ENCODE data around the gene PARP2. TPM values are rescaled to one million over a fixed set of nuclear protein-coding genes. Genes with fewer than 3 reads are reported as not detected.

Gene PARP2, protein sequence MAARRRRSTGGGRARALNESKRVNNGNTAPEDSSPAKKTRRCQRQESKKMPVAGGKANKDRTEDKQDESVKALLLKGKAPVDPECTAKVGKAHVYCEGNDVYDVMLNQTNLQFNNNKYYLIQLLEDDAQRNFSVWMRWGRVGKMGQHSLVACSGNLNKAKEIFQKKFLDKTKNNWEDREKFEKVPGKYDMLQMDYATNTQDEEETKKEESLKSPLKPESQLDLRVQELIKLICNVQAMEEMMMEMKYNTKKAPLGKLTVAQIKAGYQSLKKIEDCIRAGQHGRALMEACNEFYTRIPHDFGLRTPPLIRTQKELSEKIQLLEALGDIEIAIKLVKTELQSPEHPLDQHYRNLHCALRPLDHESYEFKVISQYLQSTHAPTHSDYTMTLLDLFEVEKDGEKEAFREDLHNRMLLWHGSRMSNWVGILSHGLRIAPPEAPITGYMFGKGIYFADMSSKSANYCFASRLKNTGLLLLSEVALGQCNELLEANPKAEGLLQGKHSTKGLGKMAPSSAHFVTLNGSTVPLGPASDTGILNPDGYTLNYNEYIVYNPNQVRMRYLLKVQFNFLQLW
- total RNA-seq (10 to 100 TPM; 20.3 to 25.0 TPM), polyA plus RNA-seq (10 to 100 TPM; 13.1 to 13.6 TPM)

- H3K36me3 ChIP-seq (ENCODE audit: insufficient read depth, low read length): no peaks in the 10 kb centered on the region
- ChIA-PET CTCF (ENCODE audit: partially characterized antibody) (interaction anchor here (0.7 to 9.5 kb wide), 14 partner anchors 10 to 642 kb away, joined by 3 to 124 read pairs (median 8); partner anchors contain the start of genes CCNB1IP1, PIP4P1, PNP and TEP1), POLR2A (ENCODE audit: partially characterized antibody) (interaction anchor here (0.6 to 4.2 kb wide), 33 partner anchors 11 to 1168 kb away, joined by 3 to 70 read pairs (median 5); partner anchors contain the start of genes APEX1, CCNB1IP1, CHD8 and METTL3)
- H3K4me1 Mint-ChIP-seq: peaks cover 5 to 27% (median 10%) of the 10 kb centered on the region in 4 donors
- peak within 1 kb of the TSS; percentile 97 to 100 (median 98) for H3K27ac Mint-ChIP-seq
- peak within 1 kb of the TSS; percentile 67 to 71 for H3K4me3 ChIP-seq (ENCODE audit: low read length in 2 of 2)
- H3K9me3 Mint-ChIP-seq: peaks cover 0 to 5% (median 0%) of the 10 kb centered on the region in 8 donors
- peaks cover 0 to 33% of the 10 kb centered on the region in 2 donors for H3K36me3 Mint-ChIP-seq
- no peaks in the 10 kb centered on the region for H3K27me3 Mint-ChIP-seq
- H3K9me3 ChIP-seq (ENCODE audit: control insufficient read depth in 1 of 2, low read length in 2 of 2): no peaks in the 10 kb centered on the region
- intact Hi-C loops (cut with micrococcal nuclease): loop anchor here (1.0 to 2.0 kb wide), 9 partner anchors 10 to 760 kb away; partner anchors contain the start of genes CCNB1IP1, OSGEP, PIP4P1 and TEP1
- H3K27me3 ChIP-seq (ENCODE audit: insufficient read depth, low read length): no peaks in the 10 kb centered on the region
- H3K4me1 ChIP-seq (ENCODE audit: insufficient read depth, low read length): peaks cover 7% of the 10 kb centered on the region
- peak; percentile 93 to 96 (median 93) for DNase-seq
- H3K4me3 Mint-ChIP-seq: peak within 1 kb of the TSS; percentile 92 to 99 (median 98)
- H3K27ac ChIP-seq (ENCODE audit: low read depth, low read length): peak within 1 kb of the TSS; percentile 94
Observed at GRCh38 chr14:20343092-20343861, at the start of gene PARP2. TSS of gene PARP2 (plus strand) at chr14:20343635. CDS start at chr14:20343642, 7 bp downstream.

- no peaks in the 10 kb centered on the region for H3K27me3 Mint-ChIP-seq
- H3K27ac Mint-ChIP-seq: peak overlapping the region in 3 of 7 donors; percentile 27 to 74 (median 50)
- H3K27me3 ChIP-seq (ENCODE audit: insufficient read depth, low read length): no peaks in the 10 kb centered on the region
- no peak overlapping the region for H3K4me3 ChIP-seq (ENCODE audit: low read length in 2 of 2)
- H3K9me3 ChIP-seq (ENCODE audit: control insufficient read depth in 1 of 2, low read length in 2 of 2): no peaks in the 10 kb centered on the region
- intact Hi-C loops (cut with micrococcal nuclease): no loop called here
- H3K9me3 Mint-ChIP-seq: no peaks in the 10 kb centered on the region
- H3K27ac ChIP-seq (ENCODE audit: low read depth, low read length): no peak overlapping the region
- H3K4me1 ChIP-seq (ENCODE audit: insufficient read depth, low read length): no peaks in the 10 kb centered on the region
- CTCF ChIA-PET (ENCODE audit: partially characterized antibody): interaction anchor here (1.6 kb wide), 1 partner anchor 12 kb away, joined by 4 read pairs; the partner anchor contains the start of gene TTC5
- peaks cover 52% of the 10 kb centered on the region for H3K36me3 ChIP-seq (ENCODE audit: insufficient read depth, low read length)
- POLR2A ChIA-PET (ENCODE audit: partially characterized antibody): no interaction called here
- H3K4me3 Mint-ChIP-seq: no peak overlapping the region
- DNase-seq: no peak
- peaks cover 0 to 3% (median under 1%) of the 10 kb centered on the region in 4 donors for H3K4me1 Mint-ChIP-seq
- H3K36me3 Mint-ChIP-seq: peaks cover 65 to 76% of the 10 kb centered on the region in 2 donors
Observed at GRCh38 chr14:20294636-20295035, 48.8 kb upstream of the PARP2 start.

DNA sequence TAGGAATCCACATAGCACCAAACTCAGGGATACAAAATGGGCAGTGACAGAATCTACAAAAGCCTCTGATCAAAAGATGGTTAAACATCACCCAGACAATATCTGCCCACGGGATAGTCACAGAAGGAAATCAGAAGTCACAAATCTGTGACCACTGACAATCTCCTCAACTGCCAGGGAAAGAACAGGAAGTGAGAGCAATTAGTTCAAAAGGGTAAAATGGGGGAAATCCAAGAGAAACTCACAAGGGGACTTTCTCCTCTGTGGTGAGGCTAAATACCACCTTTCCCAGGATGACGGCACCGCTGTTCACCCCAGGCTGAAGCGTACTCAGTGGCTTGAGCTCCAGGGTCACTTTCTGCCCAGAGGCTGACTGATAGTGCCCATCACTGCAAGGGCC, 48.4 kb upstream of the PARP2 start:
- Histone ChIP-seq H3K9me3 (ENCODE audit: control insufficient read depth in 1 of 2, low read length in 2 of 2) (no peaks in the 10 kb centered on the region), H3K36me3 (ENCODE audit: insufficient read depth, low read length) (peaks cover 52% of the 10 kb centered on the region), H3K4me3 (ENCODE audit: low read length in 2 of 2) (no peak overlapping the region), H3K27me3 (ENCODE audit: insufficient read depth, low read length) (no peaks in the 10 kb centered on the region), H3K27ac (ENCODE audit: low read depth, low read length) (no peak overlapping the region), H3K4me1 (ENCODE audit: insufficient read depth, low read length) (no peaks in the 10 kb centered on the region)
- intact Hi-C loops (cut with micrococcal nuclease): no loop called here
- Mint-ChIP-seq H3K4me1 (peaks cover 0 to 3% (median under 1%) of the 10 kb centered on the region in 4 donors), H3K9me3 (no peaks in the 10 kb centered on the region), H3K27ac (peak overlapping the region in 2 of 7 donors; percentile 13 to 74), H3K36me3 (peaks cover 60 to 75% of the 10 kb centered on the region in 2 donors), H3K4me3 (no peak overlapping the region), H3K27me3 (no peaks in the 10 kb centered on the region)
- ChIA-PET CTCF (ENCODE audit: partially characterized antibody) (interaction anchor here (1.6 kb wide), 1 partner anchor 11 kb away, joined by 4 read pairs; the partner anchor contains the start of gene TTC5), POLR2A (ENCODE audit: partially characterized antibody) (no interaction called here)
- DNase-seq: no peak

DNA sequence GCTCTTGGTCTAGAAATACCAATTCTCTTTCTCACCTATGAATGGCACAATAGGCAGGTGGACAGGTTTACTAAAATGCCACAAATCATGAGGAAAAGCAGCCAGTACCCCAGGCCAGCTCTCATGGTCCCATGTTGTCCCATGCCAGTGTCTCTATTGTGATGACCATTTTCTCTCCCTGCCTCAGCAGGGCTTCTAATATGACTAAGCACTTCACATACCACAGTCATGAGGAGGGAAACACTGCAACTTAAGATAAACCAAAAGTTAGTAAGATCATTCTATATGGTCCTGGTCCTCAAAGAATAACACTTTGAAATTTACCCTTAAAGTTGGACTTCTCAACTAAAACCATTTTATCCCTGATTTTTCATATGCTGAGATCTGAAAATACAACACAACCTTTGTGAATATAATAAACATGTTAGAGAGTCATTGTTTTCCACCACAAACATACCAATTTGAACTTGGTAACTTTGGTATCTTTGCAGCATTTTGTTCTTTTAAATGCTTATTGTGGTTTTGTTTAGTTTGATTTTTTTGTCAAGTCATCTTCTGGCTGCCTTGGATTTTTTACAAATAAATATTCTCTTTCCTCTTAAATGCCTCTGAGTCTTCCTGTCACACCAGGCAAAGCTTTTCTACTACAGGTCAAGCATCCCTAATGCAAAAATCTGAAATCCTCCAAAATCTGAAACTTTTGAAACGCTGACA, 41.2 kb upstream of the PARP2 start:
- Histone ChIP-seq H3K4me3 (ENCODE audit: low read length in 2 of 2) (no peak overlapping the region), H3K27ac (ENCODE audit: low read depth, low read length) (no peak overlapping the region), H3K9me3 (ENCODE audit: control insufficient read depth in 1 of 2, low read length in 2 of 2) (no peaks in the 10 kb centered on the region), H3K27me3 (ENCODE audit: insufficient read depth, low read length) (no peaks in the 10 kb centered on the region), H3K36me3 (ENCODE audit: insufficient read depth, low read length) (peaks cover 32% of the 10 kb centered on the region), H3K4me1 (ENCODE audit: insufficient read depth, low read length) (peaks cover 23% of the 10 kb centered on the region)
- Mint-ChIP-seq H3K9me3 (no peaks in the 10 kb centered on the region), H3K36me3 (peaks cover 46% of the 10 kb centered on the region in 2 donors), H3K27me3 (no peaks in the 10 kb centered on the region), H3K27ac (peak overlapping the region in 2 of 7 donors; percentile 15 to 17), H3K4me1 (peaks cover 21 to 33% (median 27%) of the 10 kb centered on the region in 4 donors), H3K4me3 (no peak overlapping the region)
- intact Hi-C loops (cut with micrococcal nuclease): no loop called here
- ChIA-PET POLR2A (ENCODE audit: partially characterized antibody) (no interaction called here), CTCF (ENCODE audit: partially characterized antibody) (no interaction called here)
- no peak for DNase-seq

DNA sequence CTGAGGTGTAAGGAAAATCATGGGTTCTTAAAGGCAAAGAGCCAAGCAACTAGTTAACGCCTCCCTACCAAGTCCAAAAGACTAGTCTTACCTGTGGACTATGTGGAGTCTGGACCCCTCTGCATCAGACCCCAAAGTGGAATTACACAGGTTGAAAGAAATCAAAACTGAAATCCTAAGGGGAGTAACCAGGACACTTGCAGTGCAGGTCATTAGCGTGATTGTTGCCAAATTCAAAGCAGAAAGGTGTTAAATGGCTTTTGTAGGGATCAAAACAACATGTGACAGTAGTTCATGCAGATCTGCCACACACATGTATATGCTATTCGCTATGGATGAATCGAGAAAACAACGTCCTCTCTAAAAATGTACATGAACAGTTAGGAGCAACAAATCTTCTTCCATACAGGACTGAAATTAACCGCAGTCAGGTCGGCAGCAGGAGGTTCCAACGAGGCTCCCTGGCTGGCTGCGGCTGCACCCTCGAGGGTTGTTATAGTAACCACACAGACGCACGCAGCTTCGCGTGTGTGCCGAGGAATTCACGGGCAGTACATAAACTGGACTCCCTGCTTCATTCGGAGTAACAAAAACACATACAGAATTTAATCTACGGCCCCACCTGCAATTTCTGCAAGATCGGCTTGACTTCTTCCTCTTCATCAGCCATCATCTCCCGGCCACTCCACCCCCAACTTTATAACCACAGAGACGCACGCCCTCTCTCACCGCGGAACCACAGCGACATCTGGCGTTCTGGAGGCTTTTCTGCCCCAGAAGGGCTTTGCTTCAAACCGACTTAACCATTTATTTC, 38.0 kb upstream of the PARP2 start, which contains the start of gene TTC5:
Gene TTC5 (minus strand): TSS at position 687 of the 814 bp plus-strand sequence. CDS start 14 bp downstream, at position 673.
- intact Hi-C loops (cut with micrococcal nuclease): no loop called here
- no peaks in the 10 kb centered on the region for H3K27me3 ChIP-seq (ENCODE audit: insufficient read depth, low read length)
- Mint-ChIP-seq H3K4me3 (peak within 1 kb of the TSS; percentile 91 to 98 (median 94)), H3K9me3 (no peaks in the 10 kb centered on the region), H3K27ac (peak within 1 kb of the TSS; percentile 64 to 96 (median 94)), H3K4me1 (peaks cover 21 to 33% (median 26%) of the 10 kb centered on the region in 4 donors), H3K36me3 (peaks cover 22 to 23% of the 10 kb centered on the region in 2 donors), H3K27me3 (no peaks in the 10 kb centered on the region)
- H3K36me3 ChIP-seq (ENCODE audit: insufficient read depth, low read length): peaks cover 13% of the 10 kb centered on the region
- H3K27ac ChIP-seq (ENCODE audit: low read depth, low read length): peak within 1 kb of the TSS; percentile 63
- peaks cover 23% of the 10 kb centered on the region for H3K4me1 ChIP-seq (ENCODE audit: insufficient read depth, low read length)
- DNase-seq: peak; percentile 87 to 90 (median 88)
- ChIA-PET POLR2A (ENCODE audit: partially characterized antibody) (interaction anchor here (0.8 to 1.4 kb wide), 4 partner anchors 23 to 378 kb away, joined by 4 to 5 read pairs (median 4); partner anchors contain the start of gene PARP2), CTCF (ENCODE audit: partially characterized antibody) (interaction anchor here (0.7 to 1.7 kb wide), 4 partner anchors 10 to 308 kb away, joined by 3 to 8 read pairs (median 4); no protein-coding TSS in a partner anchor)
- no peaks in the 10 kb centered on the region for H3K9me3 ChIP-seq (ENCODE audit: control insufficient read depth in 1 of 2, low read length in 2 of 2)
- peak within 1 kb of the TSS; percentile 94 to 95 for H3K4me3 ChIP-seq (ENCODE audit: low read length in 2 of 2)
